Gastroesophageal sphincter (tissue), 4 donors: ENCODE measurements around the gene DNAJB6. TPM values are rescaled to one million over a fixed set of nuclear protein-coding genes. Genes with fewer than 3 reads are reported as not detected.

ENCODE experiments used
- ATAC-seq: fragments of 150-250 bp; one replicate; pipeline ENCODE4 v1.9.1; 2016; ENCODE audit warnings: mild to moderate bottlenecking, moderate library complexity
- H3K27ac ChIP-seq, 4 donors: fragments of 200-600 bp; sonication (generic) in 3 of 4; 1 replicate in 3 of 4; 2 replicates in 1 of 4; pipeline ENCODE4 v1.5.1; 2016 to 2019
- H3K27me3 ChIP-seq: fragments of 200-600 bp; sonication (generic); one replicate; pipeline ENCODE4 v1.5.1; 2019
- H3K36me3 ChIP-seq, 2 donors: fragments of 200-600 bp; sonication (generic); one replicate each; pipeline ENCODE4 v1.5.1; 2019; ENCODE audit warnings: control low read depth in 1 of 2
- H3K4me1 ChIP-seq, 3 donors: fragments of 200-600 bp; sonication (generic); 1 replicate in 2 of 3; 2 replicates in 1 of 3; pipeline ENCODE4 v1.5.1; 2016 to 2019; ENCODE audit warnings: control low read depth in 2 of 3
- H3K4me3 ChIP-seq, 2 donors: fragments of 200-600 bp; sonication (generic); one replicate each; pipeline ENCODE4 v1.5.1; 2019; ENCODE audit warnings: mild to moderate bottlenecking in 1 of 2, moderate library complexity in 1 of 2
- H3K9me3 ChIP-seq, 3 donors: fragments of 200-600 bp; sonication (generic); one replicate each; pipeline ENCODE4 v1.5.1; 2017 to 2019; ENCODE audit warnings: control low read depth in 2 of 3
- CTCF ChIP-seq, 4 experiments: fragments of 200-600 bp in 2 of 4; fragments of 450-650 bp in 2 of 4; sonication (generic) in 1 of 4; IDR thresholded peaks; one replicate each; pipeline ENCODE4 v1.5.1; 2017 to 2019; ENCODE audit warnings: antibody characterized with exemption in 4 of 4, mild to moderate bottlenecking in 2 of 4, moderate library complexity in 2 of 4
- EP300 ChIP-seq: sonication (generic); formaldehyde crosslinking; IDR thresholded peaks from one replicate; pipeline ENCODE4 v1.6.1; 2017; ENCODE audit warnings: antibody characterized with exemption, mild to moderate bottlenecking
- POLR2A ChIP-seq, 2 donors: fragments of 450-650 bp; IDR thresholded peaks; one replicate each; pipeline ENCODE4 v1.6.1; 2017; ENCODE audit warnings: antibody characterized with exemption in 2 of 2, mild to moderate bottlenecking in 2 of 2, moderate library complexity in 1 of 2
- POLR2AphosphoS5 ChIP-seq: sonication (generic); formaldehyde crosslinking; IDR thresholded peaks from one replicate; pipeline ENCODE4 v1.6.1; 2017; ENCODE audit warnings: antibody characterized with exemption
- WGBS, 2 donors: methylation state at CpG; one replicate each; pipeline ENCODE4 v1.1.5; 2018; ENCODE audit warnings: low coverage in 1 of 2; 5-methylcytosine and 5-hydroxymethylcytosine counted together
- total RNA-seq, 4 donors: library from RNA; depleted of rRNA; stranded (reverse); fragments of >200 nt; gene quantifications; one replicate each; pipeline ENCODE4 v1.1.0, GENCODE V29; 2016

The DNAJB6 gene
- total RNA-seq, 4 donors from 2014 or later, result 117 to 195 (median 148) TPM

DNA sequence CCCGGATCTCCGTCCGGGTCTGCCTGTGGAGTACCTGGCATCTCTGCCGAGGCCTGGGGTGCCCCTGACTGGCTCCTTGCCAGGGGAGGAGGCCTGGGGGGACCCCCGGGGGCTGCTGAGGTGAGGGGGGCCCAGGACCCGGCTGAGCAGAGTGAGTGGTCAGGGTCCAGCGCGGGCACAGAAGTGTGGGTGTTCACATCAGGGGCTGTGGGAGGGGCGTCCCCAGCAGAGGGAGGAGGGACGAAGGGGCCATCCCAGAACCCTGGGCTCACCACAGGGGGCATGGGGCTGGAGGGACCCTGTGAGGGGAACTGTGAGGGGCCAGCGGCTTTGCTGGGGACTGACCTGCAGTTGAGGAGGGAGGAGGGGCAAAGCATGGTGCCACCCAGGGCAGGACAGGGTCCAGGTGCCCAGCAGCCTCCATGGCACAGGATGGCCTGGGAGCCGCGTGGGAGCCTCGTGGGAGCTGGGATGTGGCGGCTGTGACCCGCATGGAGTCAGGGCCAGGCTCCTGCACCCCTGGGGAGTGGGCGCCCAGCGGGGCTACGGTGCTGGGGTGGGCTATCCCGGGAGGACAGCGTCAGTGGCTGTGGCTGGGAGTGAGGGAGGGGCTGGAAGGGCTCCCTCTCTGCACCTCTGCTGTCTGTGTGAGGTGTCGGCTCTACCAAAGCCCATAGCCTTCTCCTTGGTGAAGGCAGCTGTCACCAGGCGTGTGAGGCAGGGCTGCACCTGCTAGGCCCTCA is 91.2 kb downstream of the DNAJB6 start:
- ATAC-seq, result no peak
- TF ChIP-seq POLR2A (IDR thresholded peaks at IDR 0.05), result no peak
- TF ChIP-seq EP300, result no peak
- TF ChIP-seq CTCF (IDR thresholded peaks at IDR 0.05), result no peak
- TF ChIP-seq POLR2AphosphoS5, result no peak
- Histone ChIP-seq H3K4me1 (peaks cover 0 to 10% (median 6%) of the 10 kb centered on the region in 3 donors), H3K36me3 (peaks cover 0 to 8% of the 10 kb centered on the region in 2 donors), H3K4me3 (no peak overlapping the region), H3K9me3 (no peaks in the 10 kb centered on the region), H3K27ac (no peak overlapping the region), H3K27me3 (no peaks in the 10 kb centered on the region)
- 93% methylated on average over 3 of the region's 23 CpGs; no CpG with 5 or more reads in 1 of the 2 donors for WGBS, 2 donors

DNA sequence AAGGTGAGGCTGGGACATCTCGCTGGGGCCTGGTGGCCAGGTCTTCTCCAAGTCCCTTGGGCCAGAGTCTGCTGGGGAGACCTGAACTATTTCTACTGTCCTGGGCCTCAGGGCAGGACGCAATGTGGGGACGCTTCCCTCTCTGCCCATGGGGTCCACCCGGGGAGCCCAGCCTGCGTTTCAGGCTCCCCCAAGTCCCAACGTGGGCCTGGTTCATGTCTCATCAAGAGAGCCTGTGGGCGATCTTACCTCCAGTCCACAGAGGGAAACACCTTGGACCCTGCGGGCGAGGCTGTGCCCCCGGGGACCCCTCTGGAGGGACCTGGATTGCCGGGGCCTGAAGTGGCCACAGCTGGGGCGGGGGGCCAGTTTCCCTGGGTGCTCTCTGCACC is 91.7 kb downstream of the DNAJB6 start:
- WGBS, 2 donors, result no CpG with 5 or more reads among the region's 12 CpGs

DNA sequence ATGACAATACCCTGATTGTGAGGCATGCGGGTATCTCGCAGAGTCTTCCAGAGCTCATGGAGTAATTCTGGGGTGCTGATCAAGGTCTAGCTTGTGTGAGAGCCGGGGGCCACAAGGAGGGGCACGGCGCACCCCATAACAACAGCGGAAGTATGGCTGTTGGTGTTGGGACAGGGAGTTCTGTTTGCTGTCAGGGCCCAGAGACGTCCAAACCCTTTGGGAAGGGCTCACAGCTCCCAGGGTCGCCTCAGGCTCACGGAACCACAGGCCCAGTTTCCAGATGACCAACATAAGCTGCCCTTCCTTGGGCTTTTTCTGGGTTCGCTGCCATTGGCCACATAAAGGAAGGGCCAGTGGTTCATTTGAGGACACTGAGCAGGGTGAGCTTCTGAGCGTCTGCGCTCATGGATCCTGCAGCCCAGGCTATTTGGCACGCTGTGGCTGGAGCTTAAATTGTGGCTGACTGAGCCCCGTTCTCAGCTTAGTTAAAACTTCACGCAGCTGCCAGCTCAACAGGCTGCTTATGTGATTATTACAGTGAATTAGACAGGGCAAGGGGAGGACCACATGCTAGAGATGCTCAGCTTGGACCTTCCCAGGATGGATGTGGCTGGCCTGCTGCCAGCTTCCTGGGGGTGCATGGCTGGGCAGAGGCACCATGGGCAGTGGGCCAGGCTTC is 92.3 kb downstream of the DNAJB6 start:
- no peak for ATAC-seq
- H3K4me1 ChIP-seq, result peaks cover 0 to 12% (median 6%) of the 10 kb centered on the region in 3 donors
- H3K9me3 ChIP-seq, result no peaks in the 10 kb centered on the region
- no peaks in the 10 kb centered on the region for H3K27me3 ChIP-seq
- no peak for TF ChIP-seq POLR2A (IDR thresholded peaks at IDR 0.05)
- no peak for TF ChIP-seq CTCF (IDR thresholded peaks at IDR 0.05)
- TF ChIP-seq EP300, result no peak
- no peak for TF ChIP-seq POLR2AphosphoS5
- H3K36me3 ChIP-seq, result peaks cover 0 to 7% of the 10 kb centered on the region in 2 donors
- no peak overlapping the region for H3K4me3 ChIP-seq
- WGBS, 2 donors, result 93% methylated on average over 3 of the region's 15 CpGs; no CpG with 5 or more reads in 1 of the 2 donors
- H3K27ac ChIP-seq, result no peak overlapping the region

More for the DNA sequence above, 91.7 kb downstream of the DNAJB6 start:
- Histone ChIP-seq H3K36me3 (peaks cover 0 to 7% of the 10 kb centered on the region in 2 donors), H3K27me3 (no peaks in the 10 kb centered on the region), H3K27ac (no peak overlapping the region), H3K4me1 (peaks cover 0 to 12% (median 6%) of the 10 kb centered on the region in 3 donors), H3K4me3 (no peak overlapping the region), H3K9me3 (no peaks in the 10 kb centered on the region)
- ATAC-seq, result no peak
- no peak for TF ChIP-seq EP300
- TF ChIP-seq CTCF (IDR thresholded peaks at IDR 0.05), result no peak
- no peak for TF ChIP-seq POLR2AphosphoS5
- TF ChIP-seq POLR2A (IDR thresholded peaks at IDR 0.05), result no peak

DNA sequence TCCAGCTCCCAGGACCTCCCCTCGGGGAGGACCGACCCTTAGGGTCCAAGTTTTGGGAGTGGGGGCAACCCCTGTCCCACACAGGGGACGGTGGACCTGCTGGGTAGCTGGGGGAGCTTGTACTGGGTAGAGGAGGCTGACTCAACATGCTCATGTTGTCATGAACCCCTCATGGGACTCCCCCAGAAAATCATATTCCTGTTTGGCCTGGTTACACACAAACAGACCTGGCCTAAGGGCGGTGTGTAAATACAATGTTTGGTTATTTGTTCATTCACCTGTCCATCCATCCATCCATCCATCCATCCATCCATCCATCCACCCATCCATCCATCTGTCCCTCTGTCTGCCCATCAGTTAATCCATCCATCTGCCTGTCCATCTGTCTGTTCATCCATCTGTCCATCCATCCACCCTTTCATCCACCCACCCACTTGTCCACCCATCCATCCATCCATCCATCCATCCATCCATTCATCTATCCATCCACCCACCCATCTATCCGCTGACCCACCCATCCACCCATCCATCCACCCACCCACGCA is 92.9 kb downstream of the DNAJB6 start:
- ATAC-seq, result no peak
- 88 to 100% methylated on average over 3 of the region's 6 CpGs for WGBS, 2 donors

More for the DNA sequence above, 92.9 kb downstream of the DNAJB6 start:
- TF ChIP-seq POLR2AphosphoS5 (no peak), EP300 (no peak), POLR2A (IDR thresholded peaks at IDR 0.05) (no peak), CTCF (IDR thresholded peaks at IDR 0.05) (no peak)
- Histone ChIP-seq H3K27me3 (no peaks in the 10 kb centered on the region), H3K4me3 (no peak overlapping the region), H3K36me3 (peaks cover 0 to 2% of the 10 kb centered on the region in 2 donors), H3K9me3 (no peaks in the 10 kb centered on the region), H3K27ac (no peak overlapping the region), H3K4me1 (peaks cover 0 to 12% (median 6%) of the 10 kb centered on the region in 3 donors)
